Activated CD4-positive, CD25-positive, alpha-beta regulatory T cell (primary cell): ENCODE data around the gene CASP8AP2.
"Not testable (repeated sequence)": the region's sequence is repeated elsewhere in the genome, so short reads cannot be mapped to it uniquely, and the experiment has no call there.

Experiments
- DNase-seq, 4 experiments: peaks; one replicate each; lab custom pipeline; 2025; lab: John Stamatoyannopoulos, UW

The CASP8AP2 gene

GRCh38 chr6:89829472-89830169 is at the start of gene CASP8AP2:
TSS of gene CASP8AP2 (plus strand) at chr6:89829880.
- peak; percentile 75 to 88 (median 84) for DNase-seq

- DNase-seq, result no peak
Measured at GRCh38 chr6:89781070-89782034, 48.3 kb upstream of the CASP8AP2 start.

GRCh38 chr6:89782222-89782621 is 47.5 kb upstream of the CASP8AP2 start:
- no peak for DNase-seq

- DNase-seq, result not testable (repeated sequence)
Measured at GRCh38 chr6:89783293-89783692, 46.4 kb upstream of the CASP8AP2 start.

- no peak for DNase-seq
Measured at GRCh38 chr6:89784838-89785237, 44.8 kb upstream of the CASP8AP2 start.

- DNase-seq, result no peak
Measured at GRCh38 chr6:89786970-89787369, 42.7 kb upstream of the CASP8AP2 start.

- DNase-seq, result no peak
Measured at GRCh38 chr6:89787660-89788328, 41.9 kb upstream of the CASP8AP2 start.

GRCh38 chr6:89789980-89790379 is 39.7 kb upstream of the CASP8AP2 start:
- no peak for DNase-seq

GRCh38 chr6:89790403-89790802 is 39.3 kb upstream of the CASP8AP2 start:
- DNase-seq, result no peak

- DNase-seq, result no peak
Measured at GRCh38 chr6:89792881-89793280, 36.8 kb upstream of the CASP8AP2 start.

- DNase-seq, result no peak
Measured at GRCh38 chr6:89793586-89793985, 36.1 kb upstream of the CASP8AP2 start.

- no peak for DNase-seq
Measured at GRCh38 chr6:89794324-89794723, 35.4 kb upstream of the CASP8AP2 start.

GRCh38 chr6:89797317-89797716 is 32.4 kb upstream of the CASP8AP2 start:
- DNase-seq, result no peak

GRCh38 chr6:89799096-89799495 is 30.6 kb upstream of the CASP8AP2 start:
- no peak for DNase-seq

- DNase-seq, result no peak
Measured at GRCh38 chr6:89799756-89800155, 29.9 kb upstream of the CASP8AP2 start.

- no peak for DNase-seq
Measured at GRCh38 chr6:89803271-89803670, 26.4 kb upstream of the CASP8AP2 start.

- DNase-seq, result no peak
Measured at GRCh38 chr6:89805814-89806371, 23.8 kb upstream of the CASP8AP2 start.

GRCh38 chr6:89807581-89807980 is 22.1 kb upstream of the CASP8AP2 start:
- DNase-seq, result no peak

GRCh38 chr6:89813422-89813821 is 16.3 kb upstream of the CASP8AP2 start:
- not testable (repeated sequence) for DNase-seq

- DNase-seq, result no peak
Measured at GRCh38 chr6:89817481-89817880, 12.2 kb upstream of the CASP8AP2 start.

GRCh38 chr6:89818977-89819335 is 10.7 kb upstream of the CASP8AP2 start:
- DNase-seq, result no peak
